ENCODE results near the gene FEZ2.

Gene FEZ2

DNA sequence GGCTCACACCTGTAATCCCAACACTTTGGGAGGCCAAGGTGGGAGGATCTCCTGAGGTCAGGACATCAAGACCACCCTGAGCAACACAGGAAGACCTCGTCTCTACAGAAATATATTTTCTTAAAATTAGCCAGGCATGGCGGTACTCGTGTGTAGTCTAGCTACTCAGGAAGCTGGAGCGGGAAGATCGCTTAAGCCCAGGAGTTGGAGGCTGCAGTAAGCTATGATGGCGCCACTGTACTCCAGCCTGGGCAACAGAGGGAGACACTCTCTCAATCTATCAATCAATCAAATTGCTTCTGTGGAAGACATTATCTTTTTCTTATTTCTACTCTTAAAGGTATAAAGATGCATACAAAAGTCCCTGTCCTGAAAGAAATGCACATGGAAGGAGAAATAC lies 11.3 kb downstream of the FEZ2 start:
- DNase-seq = no peak

DNA sequence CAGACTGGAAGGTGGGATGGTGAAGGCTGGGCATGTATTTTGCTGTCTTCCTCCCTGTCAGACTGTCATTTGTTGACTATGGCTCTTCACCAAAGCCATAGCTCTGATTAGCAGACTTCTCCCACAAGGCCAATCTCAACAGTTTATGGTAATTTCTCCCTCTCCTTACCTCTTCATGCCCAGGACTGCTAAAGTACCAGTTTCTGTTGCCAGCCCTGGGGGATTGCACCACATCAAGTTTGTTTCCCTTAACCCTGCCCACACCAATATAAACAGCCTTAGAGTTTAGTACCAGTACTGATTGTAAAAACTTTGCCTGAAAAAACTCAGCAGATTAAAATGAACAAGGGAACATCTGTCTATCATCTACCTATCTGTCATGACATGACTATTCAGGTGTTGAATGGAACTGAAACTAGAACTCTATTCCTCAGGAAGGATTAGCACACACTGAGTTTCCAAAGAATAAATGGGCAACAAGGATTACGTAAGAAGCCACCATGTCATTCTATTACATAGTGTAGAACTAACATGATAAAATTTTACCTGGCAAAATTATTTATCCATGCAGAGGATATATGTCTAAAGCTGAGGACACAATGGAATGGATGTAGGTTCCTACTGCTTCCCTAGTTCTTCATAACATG lies 13.7 kb downstream of the FEZ2 start:
- DNase-seq = no peak

DNA sequence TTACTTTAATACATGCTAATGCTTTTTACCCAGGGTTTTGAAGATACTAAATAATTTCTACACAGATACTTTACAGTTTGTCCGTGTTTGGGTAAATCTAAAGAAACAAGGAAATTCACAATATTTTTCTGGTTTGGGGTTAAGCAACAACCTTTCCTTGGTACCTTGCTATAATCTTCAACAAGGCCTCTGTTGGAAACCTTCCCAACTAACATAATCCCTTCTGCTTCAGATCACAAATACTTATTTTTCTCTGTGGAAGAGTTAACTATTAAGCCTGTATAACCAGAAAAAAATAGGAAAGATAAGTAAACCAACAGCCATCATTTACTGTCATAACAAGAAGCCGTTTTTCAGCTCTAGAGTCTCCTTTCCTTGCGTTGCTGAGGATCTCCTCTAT lies 15.0 kb downstream of the FEZ2 start:
- no peak for DNase-seq

DNA sequence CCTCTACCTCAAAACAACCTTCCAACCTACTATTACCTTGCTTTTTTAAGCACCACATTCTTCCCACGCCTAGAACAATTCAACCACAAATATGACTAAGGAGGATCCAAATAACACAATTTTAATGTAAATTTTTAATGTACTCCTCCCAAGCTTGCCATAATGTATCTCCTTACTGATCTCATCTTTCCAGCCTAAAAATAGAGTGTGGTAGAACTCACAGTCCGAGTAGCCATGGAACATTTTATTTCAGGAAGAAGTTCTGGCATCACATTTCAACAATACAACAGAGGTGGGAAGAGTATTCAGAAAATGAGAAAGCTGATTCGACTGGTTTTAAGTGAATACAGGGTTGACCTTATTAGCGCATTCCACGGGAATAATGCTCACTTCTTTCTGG lies 15.4 kb downstream of the FEZ2 start:
- no peak for DNase-seq

DNA sequence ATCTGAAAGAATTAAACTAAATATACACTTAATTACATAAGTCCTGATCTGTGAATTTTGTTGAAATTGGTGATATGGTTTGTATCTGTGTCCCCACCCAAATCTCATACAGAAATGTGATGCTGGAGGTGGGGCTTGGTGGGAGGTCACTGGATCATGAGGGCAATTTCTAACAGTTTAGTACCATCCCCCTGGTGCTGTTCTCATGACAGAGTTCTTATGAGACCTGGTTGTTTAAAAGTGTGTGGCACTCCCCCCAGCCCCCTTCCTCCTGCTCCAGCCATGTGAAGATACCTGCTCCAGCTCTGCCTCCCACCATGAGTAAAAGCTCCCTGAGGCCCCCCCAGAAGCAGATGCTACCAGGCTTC lies 18.7 kb downstream of the FEZ2 start:
- no peak for DNase-seq

DNA sequence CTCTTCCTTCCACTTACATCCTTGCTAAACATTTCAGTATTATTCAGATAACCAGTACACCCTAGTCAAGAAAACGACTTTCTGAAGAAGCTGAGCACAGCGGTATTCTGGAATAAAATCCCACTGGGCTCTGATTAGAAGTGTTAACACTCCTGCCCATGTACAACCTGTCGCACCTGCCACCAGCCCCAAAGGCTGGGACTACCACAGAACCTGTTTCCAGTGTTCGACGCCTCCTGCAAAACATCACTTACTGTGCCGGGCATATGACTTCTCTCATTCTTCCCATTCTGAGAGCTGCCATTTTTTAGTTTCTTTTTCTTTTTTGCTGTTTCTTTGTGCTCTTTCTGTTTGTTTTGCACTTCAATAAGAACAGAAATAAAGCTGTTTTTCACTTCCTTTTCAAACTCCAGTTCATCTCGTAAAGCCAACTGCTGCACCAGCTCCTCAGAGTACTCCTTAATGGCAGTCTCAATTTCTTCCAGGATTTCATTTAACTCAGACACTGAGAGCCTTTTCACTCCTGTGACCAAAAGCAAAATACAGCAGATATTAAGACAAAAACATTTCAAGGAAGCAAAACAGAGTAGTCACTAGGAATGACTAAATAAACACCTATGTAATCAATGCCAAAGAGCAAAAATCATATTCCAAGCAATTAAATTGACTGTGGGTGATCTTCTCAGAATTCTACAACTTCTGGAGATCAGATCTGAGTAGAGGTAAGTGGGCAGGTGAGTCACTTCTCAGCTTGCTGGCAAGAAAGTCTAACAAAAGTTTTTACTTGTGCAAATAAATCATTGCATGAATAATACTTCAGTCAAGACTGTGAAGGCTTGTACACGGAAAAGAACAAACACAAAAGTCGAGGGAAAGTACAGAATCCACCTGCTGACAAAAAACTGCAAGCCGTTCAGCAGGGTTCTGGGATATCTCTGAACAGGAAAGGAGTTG lies 19.3 kb downstream of the FEZ2 start:
- no peak for DNase-seq

DNA sequence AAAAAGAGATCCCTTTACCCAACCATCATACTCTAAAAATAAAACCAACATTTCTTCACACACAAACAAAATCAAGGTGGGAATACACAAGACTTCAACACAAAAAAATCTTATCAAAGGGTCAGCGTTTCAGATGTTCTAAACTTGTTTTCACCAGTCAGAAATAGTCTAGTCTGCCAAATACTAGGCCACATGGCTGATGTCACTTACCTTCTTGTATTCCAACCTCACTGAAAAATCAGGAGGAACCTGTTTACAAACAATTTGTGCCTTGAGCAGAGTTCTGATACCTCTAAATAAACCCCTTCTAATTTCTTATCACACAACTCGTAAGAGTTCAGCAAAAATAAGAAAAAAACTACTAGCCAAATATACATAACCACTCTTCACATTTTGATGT lies 20.1 kb downstream of the FEZ2 start:
- no peak for DNase-seq

DNA sequence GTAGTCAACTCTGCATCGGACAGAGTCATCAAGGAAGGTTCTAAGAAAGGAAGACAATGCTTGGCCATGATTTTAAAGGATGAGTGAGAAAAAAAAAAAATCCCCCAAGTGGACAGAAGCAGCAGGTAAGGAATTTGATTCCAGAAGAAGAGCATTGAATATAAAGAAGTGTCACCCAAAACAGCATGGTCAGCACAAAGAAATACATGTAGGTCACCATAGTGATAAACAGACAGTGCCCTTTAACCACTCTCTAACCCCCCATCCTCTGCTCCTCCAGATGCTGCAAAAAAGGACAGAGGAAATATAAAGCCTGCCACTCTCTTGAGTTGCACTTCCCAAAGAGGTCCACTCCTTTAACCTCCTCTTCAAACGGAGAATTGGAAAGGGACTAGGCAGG lies 23.4 kb downstream of the FEZ2 start:
- no peak for DNase-seq

DNA sequence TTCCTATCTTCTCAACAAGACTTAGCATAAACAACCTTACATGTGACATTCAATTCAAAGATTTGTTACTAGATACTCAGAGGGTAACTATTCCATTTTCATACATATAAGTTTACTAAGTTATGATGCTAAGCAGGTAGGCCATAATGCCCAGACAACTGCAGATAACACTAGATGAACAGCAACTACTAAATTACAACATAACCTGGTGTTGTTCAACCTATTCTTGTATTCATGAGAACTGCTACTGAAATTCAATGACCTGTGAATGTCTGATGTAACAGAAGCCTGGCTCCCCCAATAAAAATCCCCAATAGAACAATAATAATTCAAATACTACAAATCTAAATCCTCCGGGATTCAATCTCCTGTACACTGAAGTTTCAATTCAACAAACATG lies 24.8 kb downstream of the FEZ2 start:
- no peak for DNase-seq

DNA sequence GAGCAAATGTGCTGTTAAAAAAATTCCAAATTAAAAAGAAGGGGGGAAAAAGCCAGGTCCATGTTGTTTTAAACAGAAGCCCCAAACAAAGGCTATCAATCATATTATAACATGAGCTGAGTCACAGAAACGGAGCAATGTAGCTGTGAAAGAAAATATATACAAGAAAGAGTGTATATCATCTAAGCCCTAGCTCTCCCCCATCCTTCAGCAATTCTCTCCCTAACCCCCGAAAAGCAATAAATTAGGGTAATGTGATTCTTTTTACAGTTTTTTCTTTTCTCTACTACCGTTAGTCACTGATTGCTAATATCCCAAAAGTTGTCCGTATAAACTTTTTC lies 25.3 kb downstream of the FEZ2 start:
- no peak for DNase-seq

DNA sequence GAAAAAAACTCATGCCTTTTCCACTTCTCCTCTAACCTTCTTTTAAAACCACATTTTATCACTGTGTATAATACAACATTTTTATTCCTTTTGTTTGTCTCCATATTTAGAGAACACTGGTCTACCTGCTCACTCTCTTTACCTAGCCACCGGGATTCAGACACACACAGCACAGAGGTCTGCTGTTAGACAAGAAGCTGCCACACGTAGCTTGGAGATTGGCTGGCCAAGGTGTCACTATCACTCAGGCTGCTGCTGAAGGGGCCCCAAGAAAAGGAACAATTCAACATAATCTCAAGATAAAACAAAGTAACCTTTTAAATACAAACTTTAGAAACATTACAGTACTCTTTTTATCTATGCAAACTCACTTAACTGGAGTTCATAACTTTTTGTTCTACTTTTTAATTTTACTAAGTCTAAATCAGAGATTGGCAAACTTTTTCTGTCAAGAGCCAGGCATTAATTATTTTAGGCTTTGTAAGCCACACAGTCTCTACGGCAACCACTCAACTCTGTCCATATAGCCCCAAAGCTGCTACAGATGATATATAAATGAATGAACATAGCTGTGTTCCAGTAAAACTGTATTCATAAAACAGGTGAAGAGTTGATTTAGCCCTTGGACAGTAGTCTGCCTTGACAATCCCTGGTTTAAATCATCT lies 25.8 kb downstream of the FEZ2 start:
- no peak for DNase-seq

DNA sequence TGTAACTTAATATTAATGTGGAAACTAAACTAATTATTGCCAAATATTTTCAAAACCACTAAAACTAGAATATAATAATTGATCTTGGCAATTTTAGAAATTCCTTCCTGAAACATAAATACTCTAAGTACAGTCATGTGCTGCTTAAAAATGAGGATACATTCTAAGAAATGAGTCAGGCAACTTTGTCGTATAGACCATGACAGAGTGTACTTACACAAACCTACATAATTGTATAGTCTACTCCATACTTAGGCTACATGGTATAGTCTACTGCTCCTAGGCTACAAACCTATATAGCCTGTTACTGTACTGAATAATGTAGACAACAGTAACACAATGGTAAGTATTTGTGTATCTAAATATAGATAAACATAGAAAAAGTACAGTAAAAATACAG lies 27.6 kb downstream of the FEZ2 start:
- DNase-seq = no peak

DNA sequence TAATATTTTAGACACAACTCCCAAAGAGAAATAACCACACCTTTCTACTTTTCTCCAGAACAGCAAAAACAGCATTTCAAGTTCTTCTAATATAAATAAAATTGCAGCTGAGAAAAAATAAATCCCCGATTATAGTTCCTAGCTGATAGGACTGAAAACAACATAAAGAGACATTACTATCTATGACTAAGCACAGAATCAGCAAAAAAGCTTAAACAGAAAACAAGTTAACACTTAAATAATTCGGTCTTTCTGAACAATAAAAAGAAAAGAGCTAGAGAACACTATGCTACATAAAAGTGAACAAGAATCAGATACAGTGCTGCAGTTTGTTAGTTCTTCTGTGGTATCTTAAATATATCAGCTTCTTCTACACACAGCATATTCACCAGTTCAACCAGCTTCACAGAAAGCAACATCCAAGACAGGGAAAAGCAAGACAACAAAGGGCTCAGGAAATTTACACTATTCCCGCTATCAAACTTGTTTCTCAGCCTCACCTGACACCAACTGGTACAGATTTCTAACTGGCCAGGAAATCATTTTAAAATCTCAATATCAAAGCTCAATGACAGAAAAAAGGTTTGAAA lies 28.6 kb downstream of the FEZ2 start:
- DNase-seq = no peak

DNA sequence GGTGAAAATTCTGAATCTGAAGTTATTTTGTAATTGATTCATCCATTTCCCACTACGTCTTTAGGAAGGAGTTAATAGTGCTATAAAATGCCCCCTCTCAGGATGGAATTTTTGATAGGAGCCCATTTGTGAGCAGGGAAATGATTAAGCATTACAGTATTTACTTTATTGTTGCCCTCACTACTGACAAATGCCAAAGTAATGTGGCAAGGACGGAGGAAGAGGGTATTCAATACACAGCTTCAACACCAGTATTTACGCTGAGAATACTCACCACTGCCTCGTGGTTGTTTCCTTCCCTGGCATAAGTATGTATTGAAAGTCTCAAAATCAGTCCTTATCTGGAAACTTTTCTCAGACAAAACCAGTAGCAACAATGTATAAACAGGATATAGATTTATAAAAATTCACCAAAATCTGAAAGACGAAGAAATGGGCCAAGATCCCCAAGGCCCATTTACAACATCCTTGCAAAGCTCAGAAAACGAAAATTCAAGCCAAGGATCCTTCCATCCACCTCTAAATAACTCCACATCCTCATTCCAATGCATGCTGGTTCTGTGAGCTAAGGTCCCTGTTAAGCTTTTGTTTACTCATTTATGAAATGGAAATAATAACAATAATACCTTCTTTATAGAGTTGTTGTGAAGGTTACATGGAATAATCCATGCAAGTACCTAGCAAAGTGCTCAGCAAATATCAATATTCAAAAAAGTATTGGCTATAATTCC lies 29.3 kb downstream of the FEZ2 start:
- no peak for DNase-seq

DNA sequence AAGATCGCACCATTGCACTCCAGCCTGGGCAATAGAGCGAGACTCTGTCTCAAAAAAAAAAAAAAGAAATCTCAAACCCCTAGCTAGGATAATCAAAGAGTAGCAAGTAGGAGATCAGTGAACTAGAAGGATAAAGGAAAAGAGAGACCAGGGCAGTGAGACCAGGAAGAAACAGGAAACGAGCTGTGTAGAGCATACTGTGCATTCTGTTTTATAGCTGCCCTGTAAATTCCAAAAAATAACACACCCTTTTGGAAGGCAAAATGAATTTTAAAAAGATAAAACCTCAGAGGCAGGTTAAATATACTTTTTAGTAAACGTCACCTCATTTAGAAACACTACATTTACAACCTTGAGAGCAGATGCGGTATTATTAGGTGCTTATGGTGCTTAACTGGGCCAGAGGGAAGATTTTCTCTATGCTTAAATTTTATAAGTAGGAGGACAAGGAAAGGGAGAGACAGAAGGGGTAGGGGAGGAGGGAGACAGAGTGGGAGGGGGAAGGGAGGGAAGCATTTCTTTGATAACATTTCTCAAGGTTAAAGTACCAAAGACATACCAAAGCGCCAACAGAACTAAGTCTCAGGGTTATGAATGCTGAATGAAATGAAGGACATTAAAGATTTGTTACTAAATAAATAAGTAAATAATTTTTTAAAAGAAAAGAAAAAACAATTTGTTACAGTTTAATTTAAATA lies 30.1 kb downstream of the FEZ2 start:
- no peak for DNase-seq

DNA sequence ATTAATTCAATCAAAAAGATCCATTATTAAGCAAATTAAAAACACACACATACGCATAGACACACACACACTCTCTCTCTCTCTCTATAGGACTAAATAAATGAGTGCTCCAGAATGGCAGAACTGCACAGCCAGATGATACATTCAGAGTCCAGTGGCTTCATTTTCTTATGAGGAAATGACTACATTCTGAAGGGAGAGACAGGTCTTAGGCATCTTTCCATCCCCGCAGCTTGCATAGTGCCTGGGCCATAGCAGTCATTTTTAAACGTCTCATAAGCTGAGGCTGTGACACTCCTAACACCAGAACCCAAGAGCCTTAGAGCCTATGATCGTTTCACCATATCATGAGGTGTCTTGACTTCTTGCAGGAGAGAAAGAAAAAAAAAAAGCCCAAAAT lies 31.1 kb downstream of the FEZ2 start:
- no peak for DNase-seq

DNA sequence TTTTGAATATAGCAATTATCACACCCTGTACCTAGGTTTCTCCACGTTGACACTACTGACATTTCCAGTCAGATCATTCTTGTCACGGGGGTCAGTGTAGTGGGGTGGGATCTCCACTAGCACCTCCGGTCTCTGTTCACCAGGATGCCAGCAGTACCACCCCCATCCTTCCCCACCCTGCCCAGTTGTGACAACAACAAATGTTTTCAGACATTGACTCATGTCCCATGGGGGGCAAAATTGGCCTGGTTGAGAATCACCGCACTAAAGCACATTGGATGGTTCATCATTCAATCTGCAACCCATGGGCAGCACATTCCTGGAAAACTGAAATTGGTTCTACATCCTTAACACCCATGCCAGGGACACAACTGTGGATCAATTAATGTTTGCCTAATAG lies 32.3 kb downstream of the FEZ2 start:
- DNase-seq = no peak

DNA sequence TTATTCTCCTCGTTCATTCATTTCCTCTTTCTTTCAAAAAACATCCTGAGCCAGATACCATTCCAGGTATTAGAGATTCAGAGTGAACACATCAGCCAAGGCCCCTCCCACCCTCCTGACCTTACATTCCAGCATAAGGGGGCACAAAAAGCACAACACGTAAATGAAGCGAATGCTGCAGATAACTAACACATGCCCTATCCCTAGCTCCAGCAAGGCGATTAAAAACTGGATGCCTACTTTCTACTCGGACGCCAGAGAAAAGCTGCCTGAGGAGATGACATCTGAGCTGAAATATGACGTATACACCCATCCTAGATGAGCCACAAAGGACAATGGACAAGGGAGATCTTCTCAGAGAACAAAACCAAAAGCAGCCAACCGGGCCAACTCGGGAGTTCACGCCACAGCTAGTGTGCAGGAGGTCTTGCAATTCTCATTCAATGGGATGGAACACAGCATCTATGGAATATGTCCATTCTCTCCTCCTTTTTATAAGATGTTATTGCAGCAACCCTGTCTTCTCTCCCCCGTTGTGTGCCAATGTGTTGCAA lies 33.5 kb downstream of the FEZ2 start:
- DNase-seq = no peak

DNA sequence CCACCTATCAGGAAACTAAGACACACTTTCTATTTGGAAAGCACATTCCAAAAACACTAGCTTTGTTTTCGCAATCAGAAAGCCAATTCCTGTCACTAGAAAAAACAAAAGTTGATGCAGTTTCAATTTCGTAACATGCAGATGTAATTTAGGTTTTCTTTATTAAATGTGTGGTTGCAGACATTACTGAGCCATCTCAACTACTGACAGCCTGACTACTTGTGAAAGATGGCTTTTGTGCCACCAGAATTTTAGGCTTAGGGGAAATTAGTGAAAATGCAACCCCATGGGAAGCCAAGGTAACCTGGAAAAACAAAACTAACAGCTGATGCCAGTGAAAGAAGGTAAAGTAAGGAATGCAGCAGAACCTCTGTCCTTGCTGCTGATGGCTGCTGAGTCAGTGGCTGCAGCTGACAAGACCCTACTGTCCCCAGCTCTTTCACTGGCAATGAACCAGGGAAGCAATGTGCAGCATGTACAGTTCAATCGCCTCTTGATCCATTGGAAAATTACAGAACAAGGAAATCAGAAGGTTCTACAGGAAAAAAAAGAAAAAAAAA lies 34.9 kb downstream of the FEZ2 start:
- DNase-seq = no peak

DNA sequence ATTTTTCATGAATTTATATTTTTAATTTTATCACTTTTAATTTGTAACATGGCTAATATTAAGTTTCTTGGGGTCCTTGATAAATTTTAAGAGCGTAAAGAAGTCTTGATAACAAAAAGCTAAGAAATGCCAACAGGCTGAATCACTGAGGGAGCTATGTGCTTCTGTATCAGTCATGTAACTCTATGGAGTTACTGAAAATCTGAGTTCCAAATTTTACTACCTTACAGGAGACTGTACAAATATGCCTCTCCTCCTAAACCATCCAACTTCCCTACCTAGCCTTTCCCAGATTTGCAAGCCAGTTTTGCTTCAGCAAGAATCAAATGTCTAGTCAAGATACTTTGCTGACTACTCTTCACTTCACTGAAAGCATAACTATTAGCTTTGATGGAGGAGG lies 35.7 kb downstream of the FEZ2 start:
- DNase-seq = no peak

DNA sequence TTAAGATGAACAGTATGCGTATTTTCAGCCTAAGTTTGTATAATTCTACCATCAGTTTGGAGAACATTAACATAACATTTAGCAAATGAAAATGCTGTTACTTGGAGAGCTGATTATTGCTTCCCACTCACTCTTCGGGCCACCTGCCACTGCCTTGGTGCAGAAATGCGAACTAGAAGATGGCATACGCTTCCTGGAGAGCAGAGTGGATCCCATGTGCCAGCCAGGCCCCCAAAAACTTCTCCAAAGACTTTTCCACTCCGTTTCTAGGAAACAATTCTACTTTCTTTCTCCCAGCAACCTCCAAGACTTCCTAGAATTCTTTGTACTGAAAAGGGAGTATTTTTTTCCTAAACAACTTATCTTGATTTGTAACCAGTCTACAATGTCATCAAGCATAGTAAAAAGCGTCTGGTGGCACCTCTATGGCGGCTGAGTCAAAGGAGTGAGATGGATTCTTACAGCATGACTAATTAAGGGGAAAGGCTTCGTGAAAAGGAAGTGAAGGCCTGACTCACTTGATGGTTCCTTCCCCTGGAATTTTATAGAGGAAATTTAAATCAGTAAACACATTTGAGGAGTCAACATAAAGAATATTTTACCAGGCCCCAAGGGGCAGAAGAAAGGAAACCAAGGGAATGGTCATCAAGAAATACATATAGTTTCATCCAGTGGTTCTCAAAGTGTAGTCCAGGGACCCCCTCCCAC lies 36.6 kb downstream of the FEZ2 start:
- no peak for DNase-seq
